GM23248 (cell line): Measurements from ENCODE around the gene FBXO47.

Experiments
- EZH2 ChIP-seq: fragments of 200-600 bp; sonication (generic); IDR thresholded peaks from 2 replicates; pipeline ENCODE4 v1.6.1; 2018; ENCODE audit warnings: antibody characterized with exemption, mild to moderate bottlenecking; ENCODE audit not compliant: insufficient read depth, poor library complexity, severe bottlenecking
- EZH2phosphoT487 ChIP-seq: fragments of 200-600 bp; sonication (generic); IDR thresholded peaks from 2 replicates; pipeline ENCODE4 v1.6.1; 2018; ENCODE audit warnings: antibody characterized with exemption, moderate library complexity, mild to moderate bottlenecking, low read depth; ENCODE audit not compliant: insufficient read depth

DNA sequence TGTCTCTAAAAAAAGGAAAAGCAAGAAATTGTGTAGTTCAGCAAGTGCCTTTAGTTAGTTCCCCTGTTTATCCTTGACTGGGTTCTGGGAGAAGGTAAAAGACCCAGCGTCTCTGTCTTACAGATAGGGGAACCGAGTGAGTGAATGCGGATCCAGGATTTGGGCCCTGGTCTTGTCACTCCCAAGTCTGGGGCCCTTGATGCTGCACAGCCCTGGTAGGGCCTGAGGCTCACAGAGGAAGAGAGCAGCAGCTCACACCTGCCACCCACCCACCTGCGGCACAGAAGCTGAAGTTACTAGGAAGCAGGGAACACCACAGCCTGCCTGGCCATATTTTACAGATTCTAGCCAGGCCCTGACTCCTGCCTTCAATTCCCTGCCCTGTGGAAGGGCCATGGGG, 75.1 kb downstream of the FBXO47 start:
- TF ChIP-seq EZH2 (no peak), EZH2phosphoT487 (no peak)
